Ovary (tissue), 3 donors: ENCODE data around the gene NEK11.

ENCODE experiments used
- CTCF ChIP-seq, 3 donors: fragments of 450-650 bp in 2 of 3; fragments of 200-600 bp in 1 of 3; IDR thresholded peaks; one replicate each; pipeline versions ENCODE4 v1.5.1 to v1.8.0; 2016 to 2022; ENCODE audit warnings: antibody characterized with exemption in 3 of 3, mild to moderate bottlenecking in 1 of 3
- POLR2A ChIP-seq: fragments of 450-650 bp; IDR thresholded peaks from one replicate; pipeline ENCODE4 v1.6.1; 2017; ENCODE audit warnings: antibody characterized with exemption, mild to moderate bottlenecking, moderate library complexity
- donor health status: DM: no; HTN: no; CAD: no.

GRCh38 chr3:131169331-131169730, 142.7 kb downstream of the NEK11 start:
- TF ChIP-seq POLR2A: no peak
- TF ChIP-seq CTCF (IDR thresholded peaks at IDR 0.05): no peak
